Subcutaneous adipose tissue (tissue), 4 donors: ENCODE measurements around the gene HNRNPAB. TPM values are rescaled to one million over a fixed set of nuclear protein-coding genes. Genes with fewer than 3 reads are reported as not detected.

Experiments used
- total RNA-seq, 4 donors: library from RNA; depleted of rRNA; stranded (reverse); fragments of >200 nt; gene quantifications; one replicate each; pipeline ENCODE4 v1.1.0, GENCODE V29; 2016
- TF ChIP-seq, protein P1 (sequence below): fragments of 450-650 bp; IDR thresholded peaks from one replicate; pipeline ENCODE4 v1.5.1; 2016; ENCODE audit warnings: low read depth, mild to moderate bottlenecking, control low read depth, antibody characterized with exemption, moderate library complexity

HNRNPAB gene
- 100 to 1,000 TPM in 1 of 4 donors, 10 to 100 TPM in 3; 52.0 to 108 (median 63.8) TPM for total RNA-seq

- TF ChIP-seq, protein P1, sequence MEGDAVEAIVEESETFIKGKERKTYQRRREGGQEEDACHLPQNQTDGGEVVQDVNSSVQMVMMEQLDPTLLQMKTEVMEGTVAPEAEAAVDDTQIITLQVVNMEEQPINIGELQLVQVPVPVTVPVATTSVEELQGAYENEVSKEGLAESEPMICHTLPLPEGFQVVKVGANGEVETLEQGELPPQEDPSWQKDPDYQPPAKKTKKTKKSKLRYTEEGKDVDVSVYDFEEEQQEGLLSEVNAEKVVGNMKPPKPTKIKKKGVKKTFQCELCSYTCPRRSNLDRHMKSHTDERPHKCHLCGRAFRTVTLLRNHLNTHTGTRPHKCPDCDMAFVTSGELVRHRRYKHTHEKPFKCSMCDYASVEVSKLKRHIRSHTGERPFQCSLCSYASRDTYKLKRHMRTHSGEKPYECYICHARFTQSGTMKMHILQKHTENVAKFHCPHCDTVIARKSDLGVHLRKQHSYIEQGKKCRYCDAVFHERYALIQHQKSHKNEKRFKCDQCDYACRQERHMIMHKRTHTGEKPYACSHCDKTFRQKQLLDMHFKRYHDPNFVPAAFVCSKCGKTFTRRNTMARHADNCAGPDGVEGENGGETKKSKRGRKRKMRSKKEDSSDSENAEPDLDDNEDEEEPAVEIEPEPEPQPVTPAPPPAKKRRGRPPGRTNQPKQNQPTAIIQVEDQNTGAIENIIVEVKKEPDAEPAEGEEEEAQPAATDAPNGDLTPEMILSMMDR = no peak
Measured at GRCh38 chr5:178204182-178204934, at the start of gene HNRNPAB. HNRNPAB (plus strand) TSS chr5:178204533; CDS start chr5:178204838, 305 bp downstream.

- TF ChIP-seq, protein P1 = no peak
Measured at GRCh38 chr5:178155065-178155464, 49.3 kb upstream of the HNRNPAB start.

DNA sequence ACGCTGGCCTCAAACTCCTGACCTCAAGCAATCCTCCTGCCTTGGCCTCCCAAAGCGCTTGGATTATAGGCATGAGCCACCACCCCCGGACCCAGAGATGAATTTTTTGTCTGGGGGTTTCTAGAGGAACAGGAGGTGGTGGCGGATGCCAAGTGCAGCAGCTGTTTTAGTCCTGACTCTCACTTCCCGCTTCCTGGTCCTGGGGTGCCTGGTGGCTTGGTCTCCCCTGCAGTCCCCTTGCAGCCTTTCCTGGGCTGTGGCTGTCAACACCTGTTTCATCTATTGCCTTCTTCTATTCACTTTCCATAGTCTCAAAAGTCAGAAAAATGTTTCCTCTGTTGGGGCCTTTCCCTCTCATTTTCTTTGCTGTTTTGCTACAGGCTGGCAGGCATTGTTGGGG lies 44.2 kb upstream of the HNRNPAB start:
- TF ChIP-seq, protein P1 = no peak

DNA sequence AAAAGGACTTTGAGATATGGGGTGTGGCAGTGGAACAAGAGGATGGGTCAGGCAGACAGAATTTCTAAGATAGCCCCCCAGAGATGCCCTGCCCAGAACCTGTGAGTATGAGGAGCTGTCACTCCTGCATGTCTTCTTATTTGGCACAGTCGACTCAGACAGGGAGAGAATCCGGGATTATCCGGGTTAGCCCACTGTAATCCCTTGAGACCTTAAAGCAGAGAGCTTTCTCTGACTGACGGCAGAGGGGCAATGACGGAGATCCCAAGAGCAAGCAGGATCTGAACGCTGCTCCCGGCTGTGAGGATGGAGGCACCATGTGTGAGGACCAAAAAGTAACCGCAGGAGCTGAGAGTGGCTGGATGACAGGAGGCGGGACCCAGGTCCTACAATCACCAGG lies 41.9 kb upstream of the HNRNPAB start:
- TF ChIP-seq, protein P1 = no peak

GRCh38 chr5:178163772-178164735 lies 40.3 kb upstream of the HNRNPAB start:
- TF ChIP-seq, protein P1 = no peak

GRCh38 chr5:178165581-178165980 lies 38.8 kb upstream of the HNRNPAB start:
- TF ChIP-seq, protein P1 = no peak

DNA sequence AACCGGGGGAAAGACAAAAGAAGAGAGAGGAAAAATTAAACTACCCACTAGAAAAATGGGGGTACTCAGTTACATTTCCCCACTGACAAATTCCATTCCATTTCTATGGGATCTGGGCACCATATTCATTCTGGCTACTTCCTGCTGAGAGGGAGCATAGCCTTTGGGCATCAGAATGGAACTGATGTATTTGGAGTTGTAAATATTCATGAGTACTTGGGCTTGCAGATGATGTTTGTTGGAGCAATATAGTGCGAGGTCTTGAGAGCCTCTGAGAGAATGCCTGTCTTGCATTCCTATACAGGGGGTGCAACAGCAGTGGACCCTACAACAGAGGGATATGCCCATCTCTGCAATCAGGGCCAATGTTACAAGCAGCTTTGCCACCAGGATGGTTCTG lies 33.9 kb upstream of the HNRNPAB start:
- TF ChIP-seq, protein P1 = no peak
